NT2/D1 (cell line): ENCODE measurements around the gene NTN1.

Experiments used
- DNase-seq: peaks from one replicate; pipeline ENCODE4 v3.0.0-alpha.2; 2011; ENCODE audit warnings: low read depth, low spot score
- H3K27me3 ChIP-seq: 2 replicates; pipeline ENCODE4 v1.6.0; 2011; ENCODE audit warnings: mild to moderate bottlenecking; ENCODE audit not compliant: insufficient read length, insufficient read depth
- H3K36me3 ChIP-seq: 2 replicates; pipeline ENCODE4 v1.6.1; 2011; ENCODE audit warnings: mild to moderate bottlenecking, low read length, mixed read lengths; ENCODE audit not compliant: insufficient read depth, insufficient read length
- H3K4me1 ChIP-seq: 2 replicates; pipeline ENCODE4 v1.5.1; 2011; ENCODE audit not compliant: insufficient read depth, insufficient read length
- H3K4me3 ChIP-seq: 2 replicates; pipeline ENCODE4 v1.5.1; 2011; ENCODE audit warnings: low read depth; ENCODE audit not compliant: insufficient read length
- H3K9ac ChIP-seq: 2 replicates; pipeline ENCODE4 v1.6.0; 2011; ENCODE audit warnings: low read depth; ENCODE audit not compliant: insufficient read length
- H3K9me3 ChIP-seq: 2 replicates; pipeline ENCODE4 v1.5.1; 2011; ENCODE audit warnings: mild to moderate bottlenecking, low read length; ENCODE audit not compliant: insufficient read depth
- SUZ12 ChIP-seq: IDR thresholded peaks from 2 replicates; pipeline ENCODE4 v1.6.1; 2011; ENCODE audit not compliant: insufficient read length, insufficient read depth; ENCODE audit errors: extremely low read depth
- YY1 ChIP-seq: IDR thresholded peaks from 2 replicates; pipeline ENCODE4 v1.6.1; 2011; ENCODE audit not compliant: insufficient read length, insufficient read depth
- ZNF274 ChIP-seq: IDR thresholded peaks from 2 replicates; pipeline ENCODE4 v1.6.1; 2011; ENCODE audit warnings: mild to moderate bottlenecking, low read depth, low read length

The NTN1 gene

DNA sequence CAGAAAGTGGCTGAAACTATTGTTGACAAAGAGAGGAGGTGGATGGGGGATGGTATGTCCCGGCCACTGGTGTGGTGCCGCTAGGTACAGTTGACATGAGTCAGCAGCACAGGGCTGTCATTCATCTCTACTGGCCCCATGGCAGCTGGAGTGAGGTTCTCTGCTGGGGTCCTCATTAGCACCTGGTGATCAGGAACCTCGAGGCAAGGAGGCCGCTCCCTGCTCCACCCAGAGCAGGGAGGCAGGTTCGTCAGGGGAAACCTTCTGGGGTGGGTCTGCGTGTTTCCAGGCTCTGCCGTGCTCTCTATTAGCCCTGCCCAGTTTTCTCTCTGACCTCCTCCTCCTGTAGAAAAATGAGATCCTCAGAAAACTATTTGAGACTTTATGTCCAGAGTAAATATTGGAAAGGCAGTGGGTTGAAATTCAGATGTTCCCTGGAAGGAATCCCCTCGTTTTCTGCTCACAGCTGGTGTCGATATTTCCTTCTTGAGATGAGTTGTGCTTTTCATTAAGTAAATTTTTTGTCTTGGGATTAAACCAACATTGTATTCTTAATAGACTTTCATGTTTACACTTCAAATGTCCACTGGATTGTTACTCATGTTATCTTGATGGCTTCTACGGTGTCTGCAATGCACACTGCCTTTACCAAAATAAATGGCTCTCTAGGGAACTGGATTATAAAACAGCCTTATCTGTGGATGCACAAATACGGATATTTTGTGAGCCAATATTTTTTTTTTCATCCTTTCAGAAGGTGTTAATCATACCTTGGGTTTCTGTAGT lies 7.1 kb downstream of the NTN1 start:
- Histone ChIP-seq H3K36me3 (peaks cover 2% of the 10 kb centered on the region), H3K4me3 (no peak overlapping the region), H3K9me3 (no peaks in the 10 kb centered on the region), H3K27me3 (peaks cover 5% of the 10 kb centered on the region), H3K4me1 (peaks cover 8% of the 10 kb centered on the region), H3K9ac (no peak overlapping the region)
- TF ChIP-seq ZNF274, result no peak
- no peak for TF ChIP-seq YY1
- no peak for TF ChIP-seq SUZ12
- DNase-seq, result no peak

DNA sequence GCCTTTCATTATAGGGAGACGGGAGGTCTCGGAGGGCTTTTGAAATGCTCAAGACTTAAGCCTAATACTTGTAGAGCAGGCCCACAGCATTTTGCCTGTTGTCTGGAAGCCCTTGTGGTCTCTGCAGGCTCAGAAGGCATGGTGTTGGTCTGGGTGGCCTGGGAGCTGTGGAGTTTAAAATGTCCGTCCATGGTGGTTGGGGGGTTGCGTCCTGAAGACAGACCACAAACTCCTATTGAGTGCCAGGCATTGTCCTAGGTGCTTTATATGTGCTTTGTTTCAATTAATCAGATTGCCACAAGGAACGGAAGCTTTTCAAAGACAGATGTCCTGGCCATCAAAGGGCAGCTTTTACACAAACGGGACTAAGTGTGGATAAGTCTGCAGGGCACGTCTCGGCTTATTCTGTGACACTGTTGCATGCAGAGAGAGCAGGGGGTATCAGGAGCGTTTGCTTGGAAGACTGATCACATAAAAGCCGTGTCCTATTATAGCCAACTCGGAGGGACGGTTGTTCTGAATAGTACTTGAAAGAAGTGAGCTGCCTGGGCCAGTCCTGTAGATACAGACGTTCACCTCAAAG lies 7.8 kb downstream of the NTN1 start:
- TF ChIP-seq ZNF274 (no peak), YY1 (no peak), SUZ12 (no peak)
- Histone ChIP-seq H3K36me3 (no peaks in the 10 kb centered on the region), H3K27me3 (no peaks in the 10 kb centered on the region), H3K4me3 (no peak overlapping the region), H3K9me3 (no peaks in the 10 kb centered on the region), H3K9ac (no peak overlapping the region), H3K4me1 (peaks cover 8% of the 10 kb centered on the region)
- DNase-seq, result no peak

DNA sequence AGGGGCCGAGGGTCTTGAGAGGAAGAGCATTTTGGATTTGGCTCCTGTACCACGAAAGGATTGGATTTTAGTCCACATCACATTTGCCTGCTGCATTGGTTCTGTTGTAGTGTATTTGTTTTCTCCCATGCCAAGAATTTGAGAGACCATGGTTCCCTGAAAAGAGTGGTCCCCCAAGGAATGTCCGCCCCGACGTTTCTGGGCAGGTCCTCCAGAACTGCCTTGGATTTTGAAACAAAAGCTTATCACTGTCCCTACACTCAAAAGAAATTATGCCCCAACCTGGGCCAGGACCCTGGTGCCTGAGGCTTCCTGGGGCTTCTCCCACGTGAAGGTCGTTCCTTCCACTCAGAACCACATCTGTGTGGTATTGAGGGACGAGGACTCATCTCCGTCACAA lies 10.8 kb downstream of the NTN1 start:
- Histone ChIP-seq H3K9me3 (no peaks in the 10 kb centered on the region), H3K9ac (no peak overlapping the region), H3K4me3 (no peak overlapping the region), H3K36me3 (no peaks in the 10 kb centered on the region), H3K27me3 (no peaks in the 10 kb centered on the region), H3K4me1 (peaks cover 4% of the 10 kb centered on the region)
- TF ChIP-seq ZNF274, result no peak
- TF ChIP-seq YY1, result no peak
- TF ChIP-seq SUZ12, result no peak
- DNase-seq, result no peak

DNA sequence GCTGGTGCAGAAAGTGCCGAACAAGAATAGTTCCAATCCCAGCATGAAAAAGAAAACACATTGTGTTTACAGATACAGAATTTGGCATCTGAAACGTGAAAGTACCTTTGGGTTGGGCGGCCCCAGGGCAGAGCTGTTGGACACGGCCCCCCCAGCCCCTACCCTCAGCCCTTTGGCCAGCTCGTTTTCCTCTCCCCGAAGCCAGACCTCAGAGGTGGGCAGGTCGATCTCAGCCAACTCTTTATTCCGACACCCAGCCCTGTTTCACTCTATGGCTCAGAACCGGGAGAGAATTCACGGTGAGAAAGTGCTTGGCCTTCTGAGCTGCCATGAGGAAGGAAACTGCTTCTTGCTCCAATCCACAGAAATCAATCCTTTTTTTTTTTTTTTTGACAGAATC lies 11.3 kb downstream of the NTN1 start:
- Histone ChIP-seq H3K9ac (no peak overlapping the region), H3K4me3 (no peak overlapping the region), H3K4me1 (peaks cover 4% of the 10 kb centered on the region), H3K36me3 (no peaks in the 10 kb centered on the region), H3K9me3 (no peaks in the 10 kb centered on the region), H3K27me3 (no peaks in the 10 kb centered on the region)
- TF ChIP-seq SUZ12 (no peak), YY1 (no peak), ZNF274 (no peak)
- DNase-seq, result no peak

DNA sequence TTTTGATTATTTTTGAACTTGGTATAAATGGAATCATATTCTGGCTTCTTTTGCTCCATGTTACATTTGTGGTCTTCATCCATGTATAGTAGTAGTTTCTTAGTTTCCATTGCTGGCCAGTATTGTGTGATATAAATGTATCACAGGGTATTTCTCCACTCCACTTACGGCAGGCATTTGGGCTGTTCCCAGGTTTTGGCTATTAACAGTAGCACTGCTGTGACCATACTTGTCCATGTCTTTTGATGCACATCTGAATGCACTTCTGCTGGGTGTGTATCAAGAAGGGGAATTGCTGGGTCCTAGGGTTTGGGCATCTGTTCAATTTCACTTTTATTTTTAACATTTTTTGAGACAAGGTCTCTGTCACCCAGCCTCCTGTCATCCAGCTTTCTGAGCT lies 13.9 kb downstream of the NTN1 start:
- no peak for DNase-seq
- no peak overlapping the region for H3K9ac ChIP-seq
- H3K9me3 ChIP-seq, result peaks cover 20% of the 10 kb centered on the region
- no peaks in the 10 kb centered on the region for H3K27me3 ChIP-seq
- no peak overlapping the region for H3K4me3 ChIP-seq
- H3K4me1 ChIP-seq, result no peaks in the 10 kb centered on the region
- H3K36me3 ChIP-seq, result no peaks in the 10 kb centered on the region
- TF ChIP-seq ZNF274 (no peak), YY1 (no peak), SUZ12 (no peak)

DNA sequence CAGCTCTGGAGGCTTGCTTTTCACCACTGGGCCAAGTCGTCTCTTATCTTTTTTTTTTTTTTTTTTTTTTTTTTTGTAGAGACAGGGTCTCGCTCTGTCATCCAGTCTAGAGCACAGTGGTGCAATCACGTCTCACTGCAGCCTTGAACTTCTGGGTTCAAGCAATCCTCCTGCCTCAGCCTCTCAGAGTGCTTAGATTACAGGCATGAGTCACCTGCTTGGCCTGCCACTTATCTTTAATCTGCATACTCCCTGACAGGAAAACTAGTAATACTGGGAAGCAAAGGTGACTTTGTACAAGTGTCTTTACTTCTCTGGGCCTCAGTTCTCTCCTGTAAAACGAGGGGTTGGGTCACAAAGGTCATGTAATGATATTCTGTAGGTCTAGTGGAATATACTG lies 15.0 kb downstream of the NTN1 start:
- no peaks in the 10 kb centered on the region for H3K36me3 ChIP-seq
- TF ChIP-seq ZNF274, result no peak
- TF ChIP-seq YY1, result no peak
- TF ChIP-seq SUZ12, result no peak
- no peaks in the 10 kb centered on the region for H3K4me1 ChIP-seq
- H3K4me3 ChIP-seq, result no peak overlapping the region
- DNase-seq, result no peak
- no peaks in the 10 kb centered on the region for H3K27me3 ChIP-seq
- H3K9ac ChIP-seq, result no peak overlapping the region
- peaks cover 20% of the 10 kb centered on the region for H3K9me3 ChIP-seq

DNA sequence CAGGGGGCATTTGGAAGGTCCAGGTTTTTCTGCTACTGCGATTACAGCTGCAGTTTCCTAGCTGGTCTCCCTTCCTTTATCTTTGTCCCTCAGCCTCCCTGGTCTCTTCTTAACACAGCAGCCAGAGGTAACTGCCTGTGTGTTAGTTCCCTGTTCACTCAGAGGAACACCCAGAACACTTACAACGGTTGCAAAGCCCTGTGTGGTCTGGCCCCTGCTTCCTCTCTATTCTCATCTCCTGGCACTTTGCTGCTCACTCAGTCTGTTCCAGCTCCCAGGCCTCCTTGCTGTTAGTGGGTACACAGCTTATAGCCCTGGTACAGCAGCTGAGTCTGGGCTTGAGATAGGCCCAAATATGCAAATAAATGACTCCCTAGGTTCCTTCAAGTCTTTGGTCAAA lies 16.4 kb downstream of the NTN1 start:
- peaks cover 20% of the 10 kb centered on the region for H3K9me3 ChIP-seq
- H3K36me3 ChIP-seq, result no peaks in the 10 kb centered on the region
- H3K4me1 ChIP-seq, result no peaks in the 10 kb centered on the region
- DNase-seq, result no peak
- TF ChIP-seq SUZ12, result no peak
- no peak for TF ChIP-seq YY1
- TF ChIP-seq ZNF274, result no peak
- no peak overlapping the region for H3K9ac ChIP-seq
- H3K4me3 ChIP-seq, result no peak overlapping the region
- H3K27me3 ChIP-seq, result no peaks in the 10 kb centered on the region
